Activated CD8-positive, alpha-beta memory T cell treated with anti-CD3 and anti-CD28 coated beads, Interleukin-2, amount 50 U/mL, for 1 hour (primary cell): ENCODE measurements around the gene DNAJC9.
A peak's percentile ranks its signal among the peaks of the same experiment; 100 is the strongest.
"Not testable (repeated sequence)": the region's sequence is repeated elsewhere in the genome, so short reads cannot be mapped to it uniquely, and the experiment has no call there.

Experiments
- DNase-seq: peaks from one replicate; pipeline ENCODE4 v3.0.0-alpha.2; 2020; ENCODE audit errors: extremely low read depth

Gene DNAJC9, protein sequence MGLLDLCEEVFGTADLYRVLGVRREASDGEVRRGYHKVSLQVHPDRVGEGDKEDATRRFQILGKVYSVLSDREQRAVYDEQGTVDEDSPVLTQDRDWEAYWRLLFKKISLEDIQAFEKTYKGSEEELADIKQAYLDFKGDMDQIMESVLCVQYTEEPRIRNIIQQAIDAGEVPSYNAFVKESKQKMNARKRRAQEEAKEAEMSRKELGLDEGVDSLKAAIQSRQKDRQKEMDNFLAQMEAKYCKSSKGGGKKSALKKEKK

DNA sequence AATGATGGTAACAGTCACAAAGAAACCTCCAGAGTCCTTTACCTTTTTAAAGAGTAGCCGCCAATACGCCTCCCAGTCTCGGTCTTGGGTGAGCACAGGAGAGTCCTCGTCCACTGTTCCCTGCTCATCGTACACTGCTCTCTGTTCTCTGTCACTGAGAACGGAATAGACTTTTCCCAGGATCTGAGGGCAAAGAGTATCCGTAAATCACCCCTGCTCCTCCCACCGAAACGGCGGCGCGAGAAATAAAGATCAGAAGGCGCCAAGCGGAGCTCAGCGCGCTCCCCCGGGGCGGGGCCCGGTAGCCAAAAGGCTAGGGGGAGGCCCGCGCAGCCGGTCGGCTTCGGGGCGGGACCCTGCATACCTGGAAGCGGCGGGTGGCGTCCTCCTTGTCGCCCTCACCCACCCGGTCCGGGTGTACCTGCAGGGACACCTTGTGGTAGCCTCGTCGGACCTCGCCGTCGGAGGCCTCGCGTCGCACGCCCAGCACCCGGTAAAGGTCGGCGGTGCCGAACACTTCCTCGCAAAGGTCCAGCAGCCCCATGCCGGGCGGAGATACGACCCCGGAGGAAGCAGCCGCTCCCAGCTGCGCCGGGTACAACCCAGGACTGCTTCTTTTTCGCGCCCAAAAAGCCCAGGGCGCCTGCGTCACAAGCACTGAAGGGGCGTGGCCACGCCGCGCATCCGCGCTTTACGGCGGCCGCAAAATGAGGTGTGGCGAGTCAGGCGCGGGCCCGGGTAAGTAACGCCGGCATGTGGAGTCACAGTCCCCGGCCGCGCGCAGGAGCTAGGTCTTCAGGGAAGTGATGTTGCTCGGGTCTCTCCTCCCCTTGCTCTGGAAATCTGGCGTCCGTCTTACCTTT lies at the start of gene DNAJC9:
TSS of gene DNAJC9 (minus strand) at position 610 of the 863 bp plus-strand sequence. CDS start at position 544, 66 bp downstream.
- DNase-seq: peak; percentile 79

DNA sequence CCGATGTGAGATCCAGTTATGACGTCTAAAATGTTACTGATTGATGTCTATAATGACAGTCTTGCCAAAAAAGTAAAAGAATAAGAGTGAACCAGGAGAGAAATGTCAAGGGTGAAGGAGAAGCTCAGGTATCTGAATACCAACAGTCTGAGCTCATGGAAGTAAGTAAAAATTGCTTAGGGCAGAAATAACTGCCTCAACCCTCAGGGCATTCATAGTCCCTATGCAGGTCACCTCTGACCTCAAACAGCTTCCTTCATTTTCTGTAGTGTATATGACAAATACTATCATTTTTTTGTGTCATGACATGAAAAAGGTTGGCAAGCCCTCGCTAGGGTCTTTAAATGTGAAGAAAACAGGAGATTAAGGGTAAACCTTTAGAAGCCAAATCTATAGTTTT lies 46.4 kb upstream of the DNAJC9 start:
- DNase-seq: no peak

DNA sequence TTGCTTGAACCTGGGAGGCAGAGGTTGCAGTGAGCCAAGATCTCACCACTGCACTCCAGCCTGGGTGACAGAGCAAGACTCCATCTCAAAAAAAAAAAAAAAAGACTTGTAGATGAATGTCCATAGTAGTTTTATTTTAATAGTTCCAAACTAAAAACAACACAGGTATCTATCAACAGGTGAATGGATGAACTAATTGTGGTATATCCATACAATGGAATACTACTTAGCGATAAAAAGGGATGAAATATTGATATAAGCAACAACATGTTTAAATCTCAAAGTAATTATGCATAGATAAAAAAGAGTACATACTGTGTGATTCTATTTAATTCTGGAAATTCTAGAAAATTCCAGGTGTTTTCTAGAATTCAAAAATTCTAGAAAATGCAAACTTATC lies 42.9 kb upstream of the DNAJC9 start:
- DNase-seq: no peak

DNA sequence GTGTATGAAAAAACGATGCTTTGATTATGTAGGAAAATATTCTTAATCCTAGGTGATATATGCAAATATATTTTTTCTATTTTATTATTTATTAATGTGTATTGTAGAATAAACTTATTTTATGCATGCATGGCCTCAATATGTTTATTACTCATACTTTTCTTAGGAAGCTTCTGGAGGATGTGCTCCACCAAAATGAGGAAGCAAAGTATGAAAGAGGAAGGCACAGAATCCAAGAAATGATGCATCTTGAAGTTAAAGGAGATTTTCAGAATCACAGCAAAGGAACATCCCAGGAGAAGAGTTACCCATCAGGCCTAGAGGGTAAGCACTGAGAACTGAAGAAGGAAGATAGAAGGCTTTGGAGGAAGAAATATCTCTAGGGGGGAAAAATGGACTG lies 40.4 kb upstream of the DNAJC9 start:
- no peak for DNase-seq

DNA sequence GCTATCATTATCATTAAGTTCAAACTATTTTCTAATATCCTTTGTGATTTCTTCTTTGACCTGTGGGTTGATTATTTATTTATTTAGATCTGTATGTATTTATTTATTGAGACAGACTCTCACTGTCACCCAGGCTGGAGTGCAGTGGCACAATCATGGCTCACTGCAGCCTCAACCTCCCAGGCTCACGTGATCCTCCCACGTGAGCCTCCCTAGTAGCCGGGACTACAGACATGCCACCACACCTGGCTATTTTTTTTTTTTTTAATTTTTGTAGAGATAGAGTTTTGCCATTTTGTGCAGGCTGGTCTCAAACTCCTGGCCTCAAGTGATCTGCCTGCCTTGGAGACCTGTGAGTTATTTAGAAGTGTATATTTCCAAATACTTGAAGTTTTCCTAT lies 34.0 kb upstream of the DNAJC9 start:
- DNase-seq: no peak

DNA sequence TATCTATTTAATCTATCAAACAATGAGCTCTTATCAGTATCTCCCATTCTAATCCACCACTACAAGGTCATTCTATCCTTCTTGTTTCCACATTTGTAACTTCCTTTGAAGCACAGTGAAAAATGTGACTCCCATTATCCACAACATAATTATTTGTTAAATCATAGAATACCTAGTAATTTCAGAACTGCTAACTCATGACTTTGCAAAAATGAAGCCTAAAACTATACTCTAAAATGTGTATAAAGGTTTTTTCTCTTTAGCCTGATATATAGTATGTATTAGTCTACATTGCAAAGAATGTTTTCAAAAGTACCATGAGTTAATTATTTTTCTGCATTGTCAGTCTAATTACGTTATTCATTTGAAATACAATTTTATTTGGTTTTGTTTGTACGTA lies 17.4 kb upstream of the DNAJC9 start:
- no peak for DNase-seq

DNA sequence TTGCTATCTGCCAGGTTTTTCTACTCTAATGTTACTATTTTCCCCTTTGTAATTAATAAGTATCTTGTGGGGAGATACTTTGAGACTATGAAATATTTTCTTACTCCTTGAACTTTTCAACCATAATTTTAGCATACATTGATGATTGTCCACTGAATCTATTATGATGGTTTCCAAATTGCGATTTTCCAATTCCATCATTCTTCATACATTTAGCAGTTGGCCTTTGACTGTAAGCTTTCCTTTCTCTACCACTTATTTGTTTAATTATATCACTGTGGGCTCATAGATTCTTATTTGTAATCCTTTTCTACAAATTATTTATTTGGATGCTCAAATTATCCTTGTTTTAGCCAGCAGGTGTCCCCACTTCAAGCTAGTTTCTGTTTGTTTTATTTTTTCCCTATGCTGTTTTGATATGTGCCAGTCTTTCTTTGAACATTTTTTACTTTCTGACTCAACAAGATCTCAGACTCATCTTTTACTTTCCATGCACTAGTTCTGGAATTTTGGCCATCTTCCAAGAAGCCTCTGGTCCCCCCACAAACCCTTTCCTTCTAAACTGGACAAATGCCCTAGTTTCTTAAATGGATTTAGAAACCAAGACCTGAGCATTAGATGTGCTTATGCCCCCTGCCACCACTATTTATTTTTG lies 16.8 kb upstream of the DNAJC9 start:
- no peak for DNase-seq

DNA sequence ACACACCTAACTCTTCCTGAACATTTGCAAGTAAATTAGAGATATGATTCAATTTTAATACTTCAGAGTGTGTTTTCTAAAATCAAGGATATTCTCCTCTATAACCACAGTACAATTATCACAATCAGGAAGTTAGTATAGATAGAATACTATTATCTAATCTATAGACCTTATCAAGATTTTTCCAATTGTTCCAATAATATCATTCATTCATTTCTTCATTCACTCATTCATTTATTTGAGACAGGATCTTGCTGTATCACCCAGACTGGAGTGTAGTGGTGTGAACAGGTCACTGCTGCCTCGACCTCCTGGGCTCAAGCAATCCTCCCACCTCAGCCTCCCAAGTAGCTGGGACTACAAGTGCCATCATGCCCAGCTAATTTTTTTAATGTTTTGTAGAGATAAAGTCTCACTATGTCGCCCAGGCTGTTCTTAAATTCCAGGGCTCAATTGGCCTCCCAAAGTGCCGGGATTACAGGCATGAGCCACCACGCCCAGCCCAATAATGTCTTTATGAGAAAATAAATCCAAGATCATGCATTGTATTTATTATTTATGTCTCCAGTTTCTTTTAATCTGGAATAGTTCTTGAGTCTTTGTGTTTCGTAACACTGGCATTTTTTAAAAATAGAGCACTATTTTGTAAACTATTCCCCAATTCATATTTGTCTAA lies 16.0 kb upstream of the DNAJC9 start:
- DNase-seq: no peak

DNA sequence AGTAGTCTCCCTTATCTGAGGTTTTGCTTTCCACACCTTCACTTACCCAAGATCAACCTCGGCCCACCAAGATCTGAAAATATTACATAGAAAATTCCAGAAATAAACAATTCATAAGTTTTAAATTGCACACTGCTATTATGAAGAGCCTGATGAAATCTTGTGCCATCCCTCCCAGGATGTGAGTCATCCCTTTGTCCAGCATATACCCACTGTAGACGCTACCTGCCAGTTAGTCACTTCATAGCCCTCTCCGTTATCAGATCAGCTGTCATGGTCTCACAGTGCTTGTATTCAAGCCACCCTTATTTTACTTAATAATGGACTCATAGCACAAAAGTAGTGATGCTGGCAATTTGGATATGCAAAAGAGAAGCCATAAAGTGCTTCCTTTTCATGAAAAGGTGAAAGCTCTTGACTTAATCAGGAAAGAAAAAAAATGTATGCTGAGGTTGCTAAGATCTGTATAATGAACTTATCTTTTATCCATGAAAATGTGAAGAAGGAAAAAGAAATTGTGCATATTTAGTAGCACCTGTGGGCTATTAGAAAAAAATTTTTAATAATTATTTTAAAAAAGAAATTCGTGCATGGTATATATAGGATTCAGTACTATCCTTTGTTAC lies 15.2 kb upstream of the DNAJC9 start:
- DNase-seq: no peak

DNA sequence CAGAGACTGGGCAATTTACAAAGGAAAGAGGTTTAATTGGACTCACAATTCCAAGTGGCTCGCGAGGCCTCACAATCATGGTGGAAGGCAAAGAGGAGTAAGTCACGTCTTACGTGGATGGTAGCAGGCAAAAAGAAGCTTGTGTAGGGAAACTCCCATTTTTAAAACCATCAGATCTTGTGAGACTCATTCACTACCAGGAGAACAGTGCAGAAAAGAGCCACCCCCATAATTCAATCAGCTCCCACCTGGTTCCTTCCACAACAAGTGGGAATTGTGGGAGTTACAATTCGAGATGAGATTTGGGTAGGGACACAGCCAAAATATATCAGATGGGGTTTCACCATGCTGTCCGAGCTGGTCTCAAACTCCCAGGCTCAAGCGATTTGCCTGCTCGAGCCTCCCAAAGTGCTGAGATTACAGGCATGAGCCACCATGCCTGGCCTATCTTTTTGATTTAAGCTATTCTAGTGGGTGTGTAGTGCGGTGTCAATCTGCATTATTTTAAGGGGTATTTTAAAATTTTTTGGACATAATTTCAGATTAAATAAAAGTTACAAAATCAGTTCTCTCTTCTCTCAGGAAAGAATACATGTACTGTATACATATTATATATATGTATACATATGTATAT lies 14.4 kb upstream of the DNAJC9 start:
- DNase-seq: no peak

DNA sequence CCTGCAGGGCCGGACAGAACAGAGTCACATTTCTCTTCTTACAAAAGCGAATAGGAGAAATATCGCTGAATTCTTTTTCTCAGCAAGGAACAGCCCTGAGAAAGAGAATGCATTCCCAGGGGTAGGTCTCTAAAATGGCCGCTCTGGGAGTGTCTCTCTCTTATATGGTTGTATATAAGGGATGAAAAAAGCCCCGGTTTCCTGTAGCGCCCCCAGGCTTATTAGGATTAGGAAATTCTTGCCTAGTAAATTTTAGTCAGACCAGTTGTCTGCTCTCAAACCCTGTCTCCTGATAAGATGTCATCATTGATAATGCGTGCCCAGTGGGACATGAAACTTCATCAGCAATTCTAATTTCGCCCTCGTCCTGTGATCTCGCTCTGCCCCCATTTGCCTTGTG lies 11.6 kb upstream of the DNAJC9 start:
- DNase-seq: not testable (repeated sequence)

DNA sequence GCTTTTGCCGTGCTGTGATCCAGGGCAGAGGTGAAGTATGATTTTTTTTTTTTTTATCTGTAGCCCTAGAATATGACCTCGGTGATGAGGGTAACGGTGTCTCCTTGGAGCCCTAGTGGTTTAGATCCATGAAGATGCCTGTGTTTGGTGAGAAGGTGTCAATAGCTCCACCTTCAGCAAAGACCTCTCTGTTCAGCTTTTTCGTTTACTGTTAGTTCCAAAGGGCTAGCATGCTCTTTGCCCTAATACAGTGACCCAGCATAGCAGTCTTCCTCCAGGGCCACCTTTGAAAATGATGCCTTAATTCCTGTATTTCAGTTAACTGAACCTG lies 6.1 kb upstream of the DNAJC9 start:
- DNase-seq: no peak

DNA sequence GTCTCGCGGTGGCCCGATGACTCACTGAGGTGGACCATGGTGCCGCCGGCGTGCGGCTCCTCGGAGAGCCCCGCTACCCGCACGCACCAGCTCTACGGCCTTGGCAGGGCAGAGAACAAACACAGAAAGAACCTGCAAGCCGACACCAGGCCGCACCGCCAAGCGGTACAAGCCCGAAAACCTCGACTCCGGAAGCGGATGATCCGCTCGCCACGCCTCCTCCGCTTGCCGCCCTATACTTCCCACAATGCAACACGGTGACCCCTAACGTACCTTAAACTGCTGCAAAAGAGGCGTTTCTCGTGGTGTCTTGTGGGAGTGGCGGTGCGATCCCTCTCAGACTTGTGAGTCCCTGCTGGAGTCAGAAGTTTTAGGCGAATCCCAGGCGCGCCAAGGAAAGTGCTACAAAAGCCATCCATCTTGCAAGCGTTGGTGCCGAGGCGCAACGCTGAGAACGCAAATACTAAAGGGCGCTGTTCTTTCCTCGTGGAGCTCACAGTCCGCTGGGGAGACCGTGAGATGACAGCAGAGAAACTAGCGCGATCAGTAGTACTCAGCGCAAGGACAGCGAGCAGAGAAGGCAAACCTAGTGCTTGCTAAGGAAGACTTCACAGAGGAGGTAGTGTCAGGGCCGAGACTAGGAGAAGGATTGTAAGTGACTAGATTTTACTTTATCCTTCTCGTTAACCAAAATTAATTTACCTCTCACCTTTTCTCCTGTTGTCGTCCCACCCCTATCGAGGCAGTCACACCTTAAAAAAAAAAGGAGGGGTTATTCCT lies 5.6 kb upstream of the DNAJC9 start, which contains the start of gene MRPS16:
TSS of gene MRPS16 (minus strand) at position 200 of the 780 bp plus-strand sequence. CDS start at position 38, 162 bp downstream.
- peak; percentile 77 for DNase-seq

DNA sequence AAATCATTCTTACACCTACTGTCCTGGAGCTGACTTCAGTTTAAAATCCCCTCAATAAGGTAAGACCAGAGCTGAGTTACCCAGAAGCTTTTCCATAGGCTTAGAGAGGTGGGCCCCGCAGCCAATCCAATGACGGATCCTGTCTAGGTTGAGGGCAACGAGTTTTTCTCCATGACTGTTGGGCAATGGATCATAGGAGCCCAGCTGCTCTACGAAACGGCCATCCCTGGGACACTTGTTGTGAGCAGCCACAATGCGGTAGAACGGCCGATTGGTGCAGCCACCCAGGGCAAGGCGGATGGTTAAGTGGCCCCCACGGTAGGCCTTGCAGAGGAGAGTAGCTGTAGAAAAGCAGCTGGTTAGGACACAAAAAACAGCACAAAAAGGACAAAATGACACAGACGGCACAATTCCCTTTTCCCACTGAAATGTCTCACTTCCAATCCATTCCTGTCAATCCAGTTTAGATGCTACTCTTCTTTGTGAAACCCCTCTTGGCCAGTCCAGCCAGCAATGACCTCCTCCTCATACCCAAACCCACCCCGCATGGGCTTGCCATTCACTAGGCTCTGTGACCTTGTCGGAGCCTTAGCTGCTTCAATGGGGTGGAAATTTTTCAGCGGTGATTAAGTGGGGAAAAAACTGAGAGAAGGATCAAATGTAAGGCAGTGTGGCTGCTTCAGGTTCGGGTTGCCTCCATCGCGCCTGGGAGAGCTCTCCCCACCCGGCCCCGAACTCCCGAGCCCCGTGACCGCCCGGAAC lies 4.8 kb upstream of the DNAJC9 start:
- no peak for DNase-seq

DNA sequence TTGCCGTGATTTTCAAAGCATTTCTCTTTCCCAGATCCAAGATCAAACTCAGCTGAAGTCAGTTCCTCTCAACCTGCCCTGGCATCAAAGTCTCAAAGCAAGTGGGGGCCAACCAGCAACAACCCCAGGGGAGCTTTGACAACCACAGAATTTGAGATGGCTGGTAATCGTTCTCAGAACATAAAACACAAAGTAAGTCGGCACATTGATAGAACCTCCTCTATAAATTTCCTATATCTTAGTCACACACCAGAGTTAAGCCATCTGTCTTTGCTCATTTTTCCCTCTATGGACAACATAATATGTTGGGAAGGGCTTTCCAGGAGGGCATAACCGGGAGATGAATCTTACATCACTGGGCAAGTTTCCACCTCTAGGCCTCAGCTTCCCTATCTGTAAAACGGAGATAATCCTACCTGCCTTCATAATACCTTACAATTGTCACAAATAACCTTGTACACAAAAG lies 1.2 kb upstream of the DNAJC9 start:
- DNase-seq: no peak

DNA sequence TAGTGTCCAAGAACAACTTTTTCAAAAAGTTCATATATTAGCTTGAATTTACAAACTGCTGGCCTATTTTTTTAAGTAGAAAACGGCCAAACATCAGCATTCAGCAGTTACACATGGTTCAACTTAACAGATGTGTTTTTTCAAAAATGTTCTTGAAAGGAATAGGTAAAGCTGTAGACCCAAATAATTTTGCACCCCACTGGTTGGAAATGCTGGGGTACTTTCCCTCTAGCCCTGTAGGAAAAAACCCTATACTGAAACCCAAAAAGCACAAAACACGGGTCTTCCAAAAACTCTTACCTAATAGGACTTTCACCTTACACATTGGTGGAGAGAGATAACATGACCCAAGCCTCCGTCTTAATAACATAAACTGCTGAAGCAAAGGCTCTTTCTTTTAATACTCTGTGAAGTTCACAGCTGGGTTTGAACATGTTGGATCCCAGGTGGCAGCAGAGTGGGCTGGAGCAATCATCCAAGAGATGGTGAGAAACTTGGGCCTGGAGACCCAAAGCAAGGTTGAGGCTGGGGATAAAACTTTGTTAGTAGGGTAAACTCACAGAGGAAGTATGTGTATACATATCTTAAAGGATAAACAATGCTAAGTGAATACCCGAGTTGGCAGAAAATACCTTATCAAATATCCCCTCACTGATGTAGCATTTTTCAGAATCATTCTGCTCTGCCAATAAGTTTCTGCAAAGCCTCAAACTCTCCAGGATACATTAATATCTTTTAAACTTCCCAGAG lies 629 bp upstream of the DNAJC9 start:
- no peak for DNase-seq

DNA sequence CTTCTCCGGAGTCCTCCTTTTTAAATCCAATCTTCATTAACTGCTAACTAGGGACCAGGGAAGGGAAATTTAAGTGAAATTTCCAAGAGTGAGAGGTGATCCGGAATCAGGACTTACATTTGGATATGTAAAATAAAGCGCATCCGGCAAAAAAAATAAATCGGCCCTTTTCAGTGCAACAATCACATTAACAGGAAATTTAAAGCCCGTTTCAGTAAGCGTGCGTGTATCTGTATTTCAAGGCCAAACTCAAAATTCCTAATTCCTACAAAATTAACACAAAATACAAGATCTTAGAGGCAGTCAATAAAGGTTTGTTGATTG lies 771 bp downstream of the DNAJC9 start:
- DNase-seq: no peak

DNA sequence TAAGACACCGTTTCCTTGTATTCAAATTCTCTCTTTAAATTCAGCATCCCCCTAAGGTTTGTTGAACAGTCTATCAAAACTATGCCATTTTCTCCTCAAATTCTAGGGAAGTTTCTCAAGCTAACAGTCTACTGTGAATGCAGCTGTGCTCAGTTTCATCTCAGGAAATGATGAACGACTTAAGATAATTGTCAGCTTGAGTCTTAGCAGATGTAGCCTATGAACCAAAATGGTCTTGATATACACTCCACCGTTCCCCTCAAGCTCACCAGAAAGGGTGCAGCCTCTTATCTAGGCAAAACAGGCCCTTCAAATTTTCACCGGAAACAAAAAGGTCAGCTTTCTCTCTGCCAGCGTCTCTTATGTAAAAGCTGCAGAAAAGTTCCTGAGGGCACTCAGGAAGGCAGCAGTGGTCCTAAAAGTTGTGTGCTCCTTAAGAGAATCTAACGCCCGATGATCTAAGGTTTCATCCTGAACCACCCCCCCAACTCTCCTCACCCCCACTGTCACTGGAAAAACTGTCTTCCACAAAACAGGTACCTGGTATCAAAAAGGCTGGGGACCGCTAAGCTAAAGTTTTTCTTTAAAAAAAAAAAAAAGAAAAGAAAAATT lies 2.1 kb downstream of the DNAJC9 start:
- DNase-seq: no peak

DNA sequence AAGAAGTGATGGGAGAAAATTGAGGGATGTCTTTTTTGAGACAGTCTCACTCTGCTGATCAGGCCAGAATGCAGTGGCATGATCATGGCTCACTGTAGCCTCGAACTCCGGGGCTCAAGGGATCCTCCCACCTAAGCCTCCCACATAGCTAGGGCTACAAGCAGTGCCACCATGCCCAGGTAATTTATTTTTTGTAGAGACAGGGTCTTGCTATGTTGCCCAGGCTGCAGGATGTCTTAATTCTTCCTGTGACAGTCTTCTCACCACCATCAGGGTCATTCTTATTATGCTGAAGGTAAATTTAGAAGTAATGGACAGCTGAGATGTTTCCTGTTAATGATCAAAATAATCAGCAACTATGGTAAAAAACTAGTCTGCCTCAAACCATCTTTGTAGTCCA lies 7.1 kb downstream of the DNAJC9 start:
- no peak for DNase-seq
